Measurements from ENCODE around the gene COMMD10.

COMMD10 gene

DNA sequence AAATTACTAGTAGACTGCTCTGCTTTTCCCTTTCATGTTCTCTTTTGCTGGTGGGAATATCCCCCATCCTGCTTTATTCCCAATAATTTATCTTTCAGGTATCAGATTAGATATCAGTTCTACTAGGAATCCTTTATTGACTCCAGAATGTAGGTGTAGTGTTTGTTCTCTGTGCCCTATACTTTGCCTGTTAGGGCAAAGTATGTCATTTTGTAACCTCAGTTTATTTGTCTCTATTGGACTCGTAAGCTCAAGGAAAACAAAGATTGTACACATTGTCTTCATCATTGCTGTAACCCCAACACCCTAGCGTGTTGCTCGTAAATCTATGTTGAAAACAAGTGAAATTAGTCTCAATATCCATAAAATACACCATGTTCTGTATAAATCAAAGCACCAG is 190.5 kb downstream of the COMMD10 start:
- Histone ChIP-seq H3K4me1 (no peaks in the 10 kb centered on the region), H3K27me3 (no peaks in the 10 kb centered on the region), H3K9me3 (peaks cover 0 to 29% (median 11%) of the 10 kb centered on the region in 3 donors), H3K27ac (no peak overlapping the region), H3K36me3 (peaks cover 0 to 9% (median 6%) of the 10 kb centered on the region in 3 donors), H3K4me3 (no peak overlapping the region)
- intact Hi-C loops (cut with DNase I; ENCODE audit: low total_unique reads), result no loop called here
- DNase-seq, result no peak
- TF ChIP-seq, protein P1, sequence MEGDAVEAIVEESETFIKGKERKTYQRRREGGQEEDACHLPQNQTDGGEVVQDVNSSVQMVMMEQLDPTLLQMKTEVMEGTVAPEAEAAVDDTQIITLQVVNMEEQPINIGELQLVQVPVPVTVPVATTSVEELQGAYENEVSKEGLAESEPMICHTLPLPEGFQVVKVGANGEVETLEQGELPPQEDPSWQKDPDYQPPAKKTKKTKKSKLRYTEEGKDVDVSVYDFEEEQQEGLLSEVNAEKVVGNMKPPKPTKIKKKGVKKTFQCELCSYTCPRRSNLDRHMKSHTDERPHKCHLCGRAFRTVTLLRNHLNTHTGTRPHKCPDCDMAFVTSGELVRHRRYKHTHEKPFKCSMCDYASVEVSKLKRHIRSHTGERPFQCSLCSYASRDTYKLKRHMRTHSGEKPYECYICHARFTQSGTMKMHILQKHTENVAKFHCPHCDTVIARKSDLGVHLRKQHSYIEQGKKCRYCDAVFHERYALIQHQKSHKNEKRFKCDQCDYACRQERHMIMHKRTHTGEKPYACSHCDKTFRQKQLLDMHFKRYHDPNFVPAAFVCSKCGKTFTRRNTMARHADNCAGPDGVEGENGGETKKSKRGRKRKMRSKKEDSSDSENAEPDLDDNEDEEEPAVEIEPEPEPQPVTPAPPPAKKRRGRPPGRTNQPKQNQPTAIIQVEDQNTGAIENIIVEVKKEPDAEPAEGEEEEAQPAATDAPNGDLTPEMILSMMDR (IDR thresholded peaks at IDR 0.05), result no peak

DNA sequence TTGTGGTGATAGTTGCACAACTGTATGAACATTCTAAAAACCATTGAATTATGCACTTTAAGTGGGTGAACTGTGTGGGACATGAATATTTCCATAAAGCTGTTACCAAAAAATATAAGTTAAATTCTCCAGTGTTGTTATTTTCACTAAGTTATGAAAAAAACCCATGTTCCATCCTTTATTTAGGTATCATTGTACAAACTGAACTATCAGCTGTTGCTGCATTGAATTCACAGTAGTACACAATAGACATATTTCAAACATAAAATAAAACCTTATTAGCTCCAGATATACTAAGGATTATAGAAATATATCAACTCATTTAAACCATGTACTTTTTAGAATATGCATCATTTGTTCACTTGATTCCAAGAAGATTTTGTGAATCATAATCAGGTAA is 192.1 kb downstream of the COMMD10 start:
- H3K9me3 ChIP-seq, result peaks cover 0 to 29% (median 11%) of the 10 kb centered on the region in 3 donors
- H3K27me3 ChIP-seq, result no peaks in the 10 kb centered on the region
- no peak for DNase-seq
- H3K36me3 ChIP-seq, result peaks cover 0 to 9% (median 6%) of the 10 kb centered on the region in 3 donors
- no peak overlapping the region for H3K27ac ChIP-seq
- no peak overlapping the region for H3K4me3 ChIP-seq
- H3K4me1 ChIP-seq, result no peaks in the 10 kb centered on the region
- TF ChIP-seq, protein P1 (IDR thresholded peaks at IDR 0.05), result no peak
- intact Hi-C loops (cut with DNase I; ENCODE audit: low total_unique reads), result no loop called here

DNA sequence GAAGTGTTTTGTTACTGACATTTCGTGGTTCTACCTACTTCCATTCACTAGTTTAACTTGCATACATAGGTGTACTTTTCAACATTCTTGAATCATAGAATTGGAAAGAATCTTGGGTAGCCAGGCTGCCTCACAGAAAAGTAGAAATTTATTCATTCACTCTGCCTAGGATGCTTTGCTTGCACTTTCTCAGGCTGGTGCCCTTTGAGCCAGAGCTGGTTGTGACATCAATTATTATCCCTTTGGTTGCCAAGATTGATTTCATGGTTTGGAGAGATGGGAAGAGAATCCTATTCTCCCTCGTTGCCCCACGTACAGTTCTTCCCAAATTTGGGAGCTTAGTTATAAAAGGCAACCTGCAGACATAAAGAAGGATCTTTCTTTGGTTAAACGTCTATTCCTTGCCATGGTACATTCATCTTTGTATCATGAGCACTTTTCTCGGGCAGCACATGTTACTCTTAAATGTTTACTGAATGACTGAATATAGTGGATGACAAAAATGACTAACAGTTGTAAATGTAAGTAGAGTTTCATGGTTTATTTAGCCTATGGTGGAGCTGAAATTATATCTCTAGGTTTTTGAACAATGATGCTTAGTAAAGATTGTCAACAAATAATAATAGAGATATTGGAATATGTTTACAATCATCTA is 195.5 kb downstream of the COMMD10 start:
- peaks cover 0 to 7% (median 4%) of the 10 kb centered on the region in 3 donors for H3K36me3 ChIP-seq
- no peak for DNase-seq
- peaks cover 0 to 27% (median 11%) of the 10 kb centered on the region in 3 donors for H3K9me3 ChIP-seq
- H3K4me3 ChIP-seq, result no peak overlapping the region
- H3K4me1 ChIP-seq, result no peaks in the 10 kb centered on the region
- H3K27ac ChIP-seq, result no peak overlapping the region
- intact Hi-C loops (cut with DNase I; ENCODE audit: low total_unique reads), result no loop called here
- TF ChIP-seq, protein P1 (IDR thresholded peaks at IDR 0.05), result no peak
- no peaks in the 10 kb centered on the region for H3K27me3 ChIP-seq

DNA sequence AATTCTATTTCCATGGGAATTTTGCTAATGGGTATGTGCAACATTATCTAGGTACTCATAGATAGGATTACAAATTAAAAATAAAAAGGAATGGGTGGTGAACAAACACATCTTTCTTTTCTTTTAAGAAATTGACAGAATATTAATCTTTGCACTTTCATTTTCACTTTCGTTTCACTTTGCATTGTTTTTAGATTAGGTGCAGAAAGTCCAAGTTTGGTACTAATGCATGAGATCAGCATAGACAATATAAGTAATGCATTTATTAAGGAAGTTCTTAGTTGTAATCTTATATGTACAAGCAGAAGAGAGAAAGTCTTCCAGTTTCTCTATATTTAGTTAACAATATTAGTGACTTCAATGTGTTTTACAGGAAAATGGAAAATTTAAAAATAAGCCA is 196.5 kb downstream of the COMMD10 start:
- H3K27me3 ChIP-seq, result no peaks in the 10 kb centered on the region
- TF ChIP-seq, protein P1 (IDR thresholded peaks at IDR 0.05), result no peak
- H3K4me1 ChIP-seq, result no peaks in the 10 kb centered on the region
- H3K36me3 ChIP-seq, result no peaks in the 10 kb centered on the region
- no peak for DNase-seq
- intact Hi-C loops (cut with DNase I; ENCODE audit: low total_unique reads), result no loop called here
- H3K9me3 ChIP-seq, result peaks cover 0 to 19% (median 8%) of the 10 kb centered on the region in 3 donors
- H3K4me3 ChIP-seq, result no peak overlapping the region
- no peak overlapping the region for H3K27ac ChIP-seq

DNA sequence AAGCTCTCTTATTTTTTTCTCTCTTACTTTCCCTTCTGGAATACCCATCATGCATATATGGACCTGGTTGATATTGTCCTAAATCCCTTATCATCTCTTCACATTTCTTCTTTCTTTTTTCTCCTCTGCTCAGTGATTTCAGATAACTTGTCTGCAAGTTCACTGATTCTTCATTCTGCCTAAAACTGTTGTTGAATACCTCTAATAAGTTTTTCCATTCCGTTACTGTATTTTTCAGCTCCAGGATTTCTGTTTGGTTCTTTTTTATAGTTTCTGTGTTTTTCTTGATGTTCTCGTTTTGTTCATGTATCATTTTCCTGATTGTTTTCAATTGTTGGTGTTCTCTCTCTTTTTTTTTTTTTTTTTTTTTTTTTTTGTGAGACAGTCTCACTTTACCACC is 203.7 kb downstream of the COMMD10 start:
- Histone ChIP-seq H3K36me3 (peaks cover under 1 to 11% (median 5%) of the 10 kb centered on the region in 3 donors), H3K27ac (no peak overlapping the region), H3K9me3 (peaks cover 0 to 19% (median 9%) of the 10 kb centered on the region in 3 donors), H3K4me3 (no peak overlapping the region), H3K27me3 (no peaks in the 10 kb centered on the region), H3K4me1 (no peaks in the 10 kb centered on the region)
- TF ChIP-seq, protein P1 (IDR thresholded peaks at IDR 0.05), result no peak
- intact Hi-C loops (cut with DNase I; ENCODE audit: low total_unique reads), result no loop called here
- DNase-seq, result no peak

Measured in tibial artery (tissue), 4 donors.